Liver (tissue), 9 donors: ENCODE measurements around the gene SMTNL2. TPM values are rescaled to one million over a fixed set of nuclear protein-coding genes. Genes with fewer than 3 reads are reported as not detected.

ENCODE experiments used
- DNase-seq: peaks from one replicate; pipeline ENCODE4 v3.0.0-alpha.2; 2017; ENCODE audit warnings: low spot score
- H3K27ac ChIP-seq, 2 donors: one replicate each; pipeline ENCODE4 v1.7.0; 2013; ENCODE audit warnings: inconsistent platforms in 2 of 2, low read length in 2 of 2, control low read depth in 1 of 2, low read depth in 1 of 2, mild to moderate bottlenecking in 1 of 2
- H3K27me3 ChIP-seq, 4 donors: one replicate each; pipeline versions ENCODE4 v1.6.1 to v1.7.0; 2013; ENCODE audit warnings: low read length in 3 of 4, inconsistent platforms in 1 of 4, mild to moderate bottlenecking in 1 of 4, moderate library complexity in 1 of 4; ENCODE audit not compliant: control insufficient read depth in 4 of 4, insufficient read depth in 4 of 4
- H3K36me3 ChIP-seq, 4 donors: one replicate each; pipeline versions ENCODE4 v1.6.1 to v1.7.0; 2013; ENCODE audit warnings: low read length in 3 of 4, mild to moderate bottlenecking in 3 of 4, low read depth in 1 of 4, moderate library complexity in 1 of 4; ENCODE audit not compliant: control insufficient read depth in 4 of 4, insufficient read depth in 3 of 4
- H3K4me1 ChIP-seq, 4 donors: one replicate each; pipeline versions ENCODE4 v1.6.1 to v1.7.0; 2013; ENCODE audit warnings: low read length in 3 of 4, mild to moderate bottlenecking in 3 of 4, moderate library complexity in 1 of 4; ENCODE audit not compliant: control insufficient read depth in 4 of 4, insufficient read depth in 4 of 4
- H3K4me3 ChIP-seq, 3 donors: one replicate each; pipeline versions ENCODE4 v1.6.1 to v1.7.0; 2013; ENCODE audit warnings: low read length in 3 of 3, control low read depth in 1 of 3, low read depth in 1 of 3, mild to moderate bottlenecking in 1 of 3
- H3K9ac ChIP-seq, 2 donors: one replicate each; pipeline ENCODE4 v1.7.0; 2013; ENCODE audit warnings: low read length in 2 of 2, mild to moderate bottlenecking in 2 of 2, moderate library complexity in 2 of 2, control low read depth in 1 of 2, low read depth in 1 of 2
- H3K9me3 ChIP-seq, 4 donors: one replicate each; pipeline versions ENCODE4 v1.6.1 to v1.7.0; 2013; ENCODE audit warnings: low read length in 3 of 4; ENCODE audit not compliant: control insufficient read depth in 4 of 4
- FOXA2 ChIP-seq: IDR thresholded peaks from 2 replicates; pipeline ENCODE4 v1.6.1; 2016; ENCODE audit warnings: antibody characterized with exemption
- HNF4G ChIP-seq: IDR thresholded peaks from 2 replicates; pipeline ENCODE4 v1.6.1; 2016; ENCODE audit warnings: antibody characterized with exemption
- RAD21 ChIP-seq, 2 donors: IDR thresholded peaks; 2 replicates each; pipeline ENCODE4 v1.6.1; 2016; ENCODE audit warnings: antibody characterized with exemption in 2 of 2, mild to moderate bottlenecking in 2 of 2
- TAF1 ChIP-seq: conservative IDR thresholded peaks from 2 replicates; pipeline ENCODE4 v1.6.1; 2016; ENCODE audit warnings: antibody characterized with exemption, mild to moderate bottlenecking
- YY1 ChIP-seq: IDR thresholded peaks from 2 replicates; pipeline ENCODE4 v1.6.1; 2016; ENCODE audit warnings: antibody characterized with exemption, mild to moderate bottlenecking
- WGBS: extraction: QIAGEN DNeasy Blood & Tissue Kit; methylation state at CpG from one replicate; pipeline ENCODE4 v1.1.7; 2013; 5-methylcytosine and 5-hydroxymethylcytosine counted together
- polyA plus RNA-seq, 2 donors: library from polyadenylated mRNA; stranded (reverse) in 1 of 2; unstranded in 1 of 2; fragments of 200-250 nt in 1 of 2; fragments of >200 nt in 1 of 2; fragmentation: Nextera tagmentation in 1 of 2; extraction: Ambion mirVana in 1 of 2; gene quantifications; one replicate each; pipeline versions ENCODE4 v1.2.1 to v1.2.3, GENCODE V29; 2013 to 2015
- total RNA-seq, 2 donors: library from RNA; depleted of rRNA; stranded (reverse); fragments of >200 nt; gene quantifications; one replicate each; pipeline ENCODE4 v1.2.3, GENCODE V29; 2014
- TF ChIP-seq, protein P1 (sequence below): fragments of 150-350 bp; IDR thresholded peaks from 2 replicates; pipeline ENCODE4 v1.5.1; 2017; ENCODE audit warnings: improper control_type of control experiment, low read depth, low read length; ENCODE audit not compliant: missing input control
- TF ChIP-seq, protein P2 (sequence below): IDR thresholded peaks from 2 replicates; pipeline ENCODE4 v1.6.1; 2016; ENCODE audit warnings: antibody characterized with exemption
- TF ChIP-seq, protein P3 (sequence below): IDR thresholded peaks from 2 replicates; pipeline ENCODE4 v1.6.1; 2016; ENCODE audit warnings: antibody characterized with exemption, mild to moderate bottlenecking
- donor health status: healthy.
- donor health status: healthy.
- donor health status: healthy.
- donor health status: healthy.
- donor health status: healthy.

Gene SMTNL2
- total and polyA plus RNA-seq, 4 donors: 0.13 to 0.29 TPM; not detected in 2

DNA sequence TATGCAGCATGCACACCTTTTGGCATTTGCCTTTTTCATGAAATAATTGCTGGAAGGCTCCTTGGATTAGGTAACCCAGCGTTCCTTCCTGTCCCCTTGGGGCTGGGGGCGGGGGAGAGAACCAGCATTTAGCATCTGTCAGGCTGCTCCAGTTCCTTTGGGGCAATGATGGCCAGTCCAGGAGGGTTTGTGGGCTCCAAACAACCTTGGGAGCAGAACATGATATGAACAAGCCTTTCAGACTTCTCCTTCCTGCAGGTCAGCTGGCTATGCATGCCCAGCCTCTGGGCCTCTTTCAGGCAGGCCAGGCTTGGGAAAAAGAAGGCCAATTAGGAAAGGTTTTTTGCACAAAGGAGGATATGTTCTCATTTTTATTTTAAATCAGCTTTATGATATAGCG lies 1.1 kb upstream of the SMTNL2 start:
- no peak for DNase-seq
- Histone ChIP-seq H3K27ac (no peak overlapping the region), H3K27me3 (peaks cover 0 to 6% (median 1%) of the 10 kb centered on the region in 4 donors), H3K4me1 (peaks cover 6 to 16% (median 11%) of the 10 kb centered on the region in 4 donors), H3K9ac (no peak overlapping the region), H3K36me3 (no peaks in the 10 kb centered on the region), H3K4me3 (no peak overlapping the region), H3K9me3 (no peaks in the 10 kb centered on the region)
- WGBS: 77% methylated on average over 3 of the region's 3 CpGs
- TF ChIP-seq, protein P1, sequence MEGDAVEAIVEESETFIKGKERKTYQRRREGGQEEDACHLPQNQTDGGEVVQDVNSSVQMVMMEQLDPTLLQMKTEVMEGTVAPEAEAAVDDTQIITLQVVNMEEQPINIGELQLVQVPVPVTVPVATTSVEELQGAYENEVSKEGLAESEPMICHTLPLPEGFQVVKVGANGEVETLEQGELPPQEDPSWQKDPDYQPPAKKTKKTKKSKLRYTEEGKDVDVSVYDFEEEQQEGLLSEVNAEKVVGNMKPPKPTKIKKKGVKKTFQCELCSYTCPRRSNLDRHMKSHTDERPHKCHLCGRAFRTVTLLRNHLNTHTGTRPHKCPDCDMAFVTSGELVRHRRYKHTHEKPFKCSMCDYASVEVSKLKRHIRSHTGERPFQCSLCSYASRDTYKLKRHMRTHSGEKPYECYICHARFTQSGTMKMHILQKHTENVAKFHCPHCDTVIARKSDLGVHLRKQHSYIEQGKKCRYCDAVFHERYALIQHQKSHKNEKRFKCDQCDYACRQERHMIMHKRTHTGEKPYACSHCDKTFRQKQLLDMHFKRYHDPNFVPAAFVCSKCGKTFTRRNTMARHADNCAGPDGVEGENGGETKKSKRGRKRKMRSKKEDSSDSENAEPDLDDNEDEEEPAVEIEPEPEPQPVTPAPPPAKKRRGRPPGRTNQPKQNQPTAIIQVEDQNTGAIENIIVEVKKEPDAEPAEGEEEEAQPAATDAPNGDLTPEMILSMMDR: no peak
- TF ChIP-seq RAD21 (IDR thresholded peaks at IDR 0.05): no peak
- TF ChIP-seq, protein P2, sequence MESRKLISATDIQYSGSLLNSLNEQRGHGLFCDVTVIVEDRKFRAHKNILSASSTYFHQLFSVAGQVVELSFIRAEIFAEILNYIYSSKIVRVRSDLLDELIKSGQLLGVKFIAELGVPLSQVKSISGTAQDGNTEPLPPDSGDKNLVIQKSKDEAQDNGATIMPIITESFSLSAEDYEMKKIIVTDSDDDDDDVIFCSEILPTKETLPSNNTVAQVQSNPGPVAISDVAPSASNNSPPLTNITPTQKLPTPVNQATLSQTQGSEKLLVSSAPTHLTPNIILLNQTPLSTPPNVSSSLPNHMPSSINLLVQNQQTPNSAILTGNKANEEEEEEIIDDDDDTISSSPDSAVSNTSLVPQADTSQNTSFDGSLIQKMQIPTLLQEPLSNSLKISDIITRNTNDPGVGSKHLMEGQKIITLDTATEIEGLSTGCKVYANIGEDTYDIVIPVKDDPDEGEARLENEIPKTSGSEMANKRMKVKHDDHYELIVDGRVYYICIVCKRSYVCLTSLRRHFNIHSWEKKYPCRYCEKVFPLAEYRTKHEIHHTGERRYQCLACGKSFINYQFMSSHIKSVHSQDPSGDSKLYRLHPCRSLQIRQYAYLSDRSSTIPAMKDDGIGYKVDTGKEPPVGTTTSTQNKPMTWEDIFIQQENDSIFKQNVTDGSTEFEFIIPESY: no peak

- TF ChIP-seq YY1: no peak
- TF ChIP-seq HNF4G: no peak
- TF ChIP-seq, protein P3, sequence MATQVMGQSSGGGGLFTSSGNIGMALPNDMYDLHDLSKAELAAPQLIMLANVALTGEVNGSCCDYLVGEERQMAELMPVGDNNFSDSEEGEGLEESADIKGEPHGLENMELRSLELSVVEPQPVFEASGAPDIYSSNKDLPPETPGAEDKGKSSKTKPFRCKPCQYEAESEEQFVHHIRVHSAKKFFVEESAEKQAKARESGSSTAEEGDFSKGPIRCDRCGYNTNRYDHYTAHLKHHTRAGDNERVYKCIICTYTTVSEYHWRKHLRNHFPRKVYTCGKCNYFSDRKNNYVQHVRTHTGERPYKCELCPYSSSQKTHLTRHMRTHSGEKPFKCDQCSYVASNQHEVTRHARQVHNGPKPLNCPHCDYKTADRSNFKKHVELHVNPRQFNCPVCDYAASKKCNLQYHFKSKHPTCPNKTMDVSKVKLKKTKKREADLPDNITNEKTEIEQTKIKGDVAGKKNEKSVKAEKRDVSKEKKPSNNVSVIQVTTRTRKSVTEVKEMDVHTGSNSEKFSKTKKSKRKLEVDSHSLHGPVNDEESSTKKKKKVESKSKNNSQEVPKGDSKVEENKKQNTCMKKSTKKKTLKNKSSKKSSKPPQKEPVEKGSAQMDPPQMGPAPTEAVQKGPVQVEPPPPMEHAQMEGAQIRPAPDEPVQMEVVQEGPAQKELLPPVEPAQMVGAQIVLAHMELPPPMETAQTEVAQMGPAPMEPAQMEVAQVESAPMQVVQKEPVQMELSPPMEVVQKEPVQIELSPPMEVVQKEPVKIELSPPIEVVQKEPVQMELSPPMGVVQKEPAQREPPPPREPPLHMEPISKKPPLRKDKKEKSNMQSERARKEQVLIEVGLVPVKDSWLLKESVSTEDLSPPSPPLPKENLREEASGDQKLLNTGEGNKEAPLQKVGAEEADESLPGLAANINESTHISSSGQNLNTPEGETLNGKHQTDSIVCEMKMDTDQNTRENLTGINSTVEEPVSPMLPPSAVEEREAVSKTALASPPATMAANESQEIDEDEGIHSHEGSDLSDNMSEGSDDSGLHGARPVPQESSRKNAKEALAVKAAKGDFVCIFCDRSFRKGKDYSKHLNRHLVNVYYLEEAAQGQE: no peak
- TF ChIP-seq TAF1: no peak
- TF ChIP-seq FOXA2: no peak
- no peak overlapping the region for H3K27ac ChIP-seq
Observed at GRCh38 chr17:4583782-4584100, 588 bp upstream of the SMTNL2 start.

DNA sequence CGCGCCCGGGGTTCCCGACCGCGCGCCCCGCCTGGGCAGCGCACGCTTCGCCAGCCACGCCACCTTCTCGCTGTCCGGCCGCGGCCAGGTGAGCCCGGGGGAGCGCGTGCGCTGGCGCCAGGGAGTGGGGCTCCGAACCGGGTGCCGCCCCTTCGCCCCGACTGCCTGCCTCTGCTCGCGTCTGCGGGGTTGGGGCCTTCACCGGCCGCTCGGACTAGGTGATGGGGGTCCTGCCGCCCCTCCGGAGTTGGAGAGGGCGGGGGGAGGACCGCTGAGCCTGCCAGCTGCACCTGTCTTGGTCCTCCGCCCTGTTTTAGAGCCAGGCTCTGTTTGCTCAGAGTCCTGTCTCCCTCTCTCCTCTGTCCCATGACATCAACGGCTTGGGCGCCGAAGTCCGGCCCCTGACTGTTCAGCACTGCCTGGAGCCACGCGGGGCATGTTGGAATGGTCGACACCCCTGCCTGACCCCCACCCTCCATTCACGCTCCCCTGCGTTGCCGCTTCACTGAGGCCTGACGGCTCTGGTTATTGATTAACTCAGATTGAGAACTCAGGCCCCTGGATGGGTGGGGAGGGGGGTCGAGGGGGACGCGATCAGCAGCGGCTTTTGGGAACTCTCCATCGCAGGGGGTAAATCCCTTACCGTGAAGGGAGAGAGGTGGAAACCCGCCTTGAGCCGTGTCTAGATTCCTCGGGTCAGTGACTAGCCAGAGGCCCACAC lies 748 bp downstream of the SMTNL2 start:
- no peak overlapping the region for H3K9ac ChIP-seq
- 16% methylated on average over 57 of the region's 57 CpGs for WGBS
- no peak for DNase-seq
- no peaks in the 10 kb centered on the region for H3K36me3 ChIP-seq
- no peaks in the 10 kb centered on the region for H3K9me3 ChIP-seq
- peak overlapping the region in 1 of 3 donors; percentile 46 for H3K4me3 ChIP-seq
- peaks cover 6 to 16% (median 11%) of the 10 kb centered on the region in 4 donors for H3K4me1 ChIP-seq
- peaks cover 0 to 6% (median 1%) of the 10 kb centered on the region in 4 donors for H3K27me3 ChIP-seq
- H3K27ac ChIP-seq: no peak overlapping the region
- TF ChIP-seq, protein P3: no peak

More at GRCh38 chr17:4583782-4584100, 588 bp upstream of the SMTNL2 start:
- no peaks in the 10 kb centered on the region for H3K9me3 ChIP-seq
- no peak overlapping the region for H3K9ac ChIP-seq
- peaks cover 6 to 16% (median 11%) of the 10 kb centered on the region in 4 donors for H3K4me1 ChIP-seq
- DNase-seq: no peak
- 25% methylated on average over 12 of the region's 12 CpGs for WGBS
- peaks cover 0 to 6% (median 1%) of the 10 kb centered on the region in 4 donors for H3K27me3 ChIP-seq
- no peaks in the 10 kb centered on the region for H3K36me3 ChIP-seq
- peak overlapping the region in 1 of 3 donors; percentile 46 for H3K4me3 ChIP-seq
